Cardiac muscle cell (in vitro differentiated cells and primary cell): Measurements from ENCODE around the gene KRTAP5-4. TPM values are rescaled to one million over a fixed set of nuclear protein-coding genes. Genes with fewer than 3 reads are reported as not detected.

Experiments used
- DNase-seq, 2 donors: peaks; one replicate each; pipeline versions ENCODE4 v3.0.0 to v3.0.0-alpha.2; 2010 to 2017; ENCODE audit warnings: low read depth in 1 of 2, low spot score in 1 of 2
- H3K27ac ChIP-seq: fragments of 200-600 bp; sonication (generic); 2 replicates; pipeline ENCODE4 v1.5.1; 2016
- H3K27me3 ChIP-seq: fragments of 200-600 bp; sonication (generic); 2 replicates; pipeline ENCODE4 v1.6.0; 2016; ENCODE audit warnings: control low read depth
- H3K36me3 ChIP-seq: fragments of 200-600 bp; sonication (generic); 2 replicates; pipeline ENCODE4 v1.5.1; 2016; ENCODE audit warnings: control low read depth
- H3K4me1 ChIP-seq: fragments of 200-600 bp; sonication (generic); 2 replicates; pipeline ENCODE4 v1.8.1; 2017; ENCODE audit warnings: low read depth, mild to moderate bottlenecking, mixed run types
- H3K4me3 ChIP-seq: fragments of 200-600 bp; sonication (generic); 2 replicates; pipeline ENCODE4 v1.5.1; 2016; ENCODE audit warnings: mild to moderate bottlenecking
- H3K9me3 ChIP-seq: fragments of 200-600 bp; sonication (generic); 2 replicates; pipeline ENCODE4 v1.5.1; 2017; ENCODE audit warnings: low read depth, mild to moderate bottlenecking, control low read depth
- CTCF ChIP-seq: IDR thresholded peaks from 2 replicates; pipeline ENCODE4 v1.5.1; 2012; ENCODE audit warnings: low read depth, mild to moderate bottlenecking, low read length
- polyA plus RNA-seq: library from polyadenylated mRNA; unstranded; fragments of >200 nt; fragmentation: Nextera tagmentation; extraction: Ambion mirVana; gene quantifications from 2 replicates; pipeline ENCODE4 v1.2.1, GENCODE V29; 2016
- total RNA-seq: library from RNA; depleted of rRNA; stranded (reverse); fragments of >200 nt; gene quantifications from 2 replicates; pipeline ENCODE4 v1.2.3, GENCODE V29; 2016

KRTAP5-4 gene
- total and polyA plus RNA-seq, 2 experiments from 2014 or later, result not detected

GRCh38 chr11:1573077-1573902 lies 48.6 kb downstream of the KRTAP5-4 start:
- no peak for DNase-seq
- Histone ChIP-seq H3K4me1 (peaks cover 3% of the 10 kb centered on the region), H3K4me3 (peak overlapping the region; percentile 37), H3K27me3 (peaks cover 87% of the 10 kb centered on the region), H3K27ac (no peak overlapping the region), H3K36me3 (no peaks in the 10 kb centered on the region), H3K9me3 (no peaks in the 10 kb centered on the region)
- no peak for TF ChIP-seq CTCF

GRCh38 chr11:1572197-1573076 lies 49.5 kb downstream of the KRTAP5-4 start, which contains the start of gene DUSP8:
DUSP8 (minus strand) TSS chr11:1572271; CDS start chr11:1565826, 6,445 bp downstream.
- peaks cover 3% of the 10 kb centered on the region for H3K4me1 ChIP-seq
- DNase-seq, result peak; percentile 84 to 87
- peak within 1 kb of the TSS; percentile 37 for H3K4me3 ChIP-seq
- H3K36me3 ChIP-seq, result no peaks in the 10 kb centered on the region
- no peak for TF ChIP-seq CTCF
- no peak within 1 kb of the TSS for H3K27ac ChIP-seq
- H3K9me3 ChIP-seq, result no peaks in the 10 kb centered on the region
- peaks cover 92% of the 10 kb centered on the region for H3K27me3 ChIP-seq

GRCh38 chr11:1571760-1572196 lies 50.2 kb downstream of the KRTAP5-4 start:
- TF ChIP-seq CTCF, result no peak
- Histone ChIP-seq H3K9me3 (no peaks in the 10 kb centered on the region), H3K36me3 (no peaks in the 10 kb centered on the region), H3K4me1 (peaks cover 3% of the 10 kb centered on the region), H3K27me3 (peaks cover 88% of the 10 kb centered on the region), H3K27ac (no peak overlapping the region), H3K4me3 (peak overlapping the region; percentile 11)
- no peak for DNase-seq

Other genes with a start within 250 kb of the KRTAP5-4 start
- gene BRSK2, start 232.2 kb downstream of the KRTAP5-4 start, total RNA-seq, result 0.69 and 3.0 TPM in 2 replicates
- 1.2 and 2.7 TPM in 2 replicates for gene BRSK2, start 232.2 kb downstream of the KRTAP5-4 start, polyA plus RNA-seq
- gene MOB2, start 135.4 kb downstream of the KRTAP5-4 start, total RNA-seq, result 31.1 and 43.8 TPM in 2 replicates
- 52.0 and 55.9 TPM in 2 replicates for gene MOB2, start 135.4 kb downstream of the KRTAP5-4 start, polyA plus RNA-seq
- gene DUSP8, start 49.9 kb downstream of the KRTAP5-4 start, total RNA-seq, result 0.51 and 0.60 TPM in 2 replicates
- gene DUSP8, start 49.9 kb downstream of the KRTAP5-4 start, polyA plus RNA-seq, result 0.55 and 0.59 TPM in 2 replicates
- not detected in 2 replicates for gene KRTAP5-1, start 36.9 kb downstream of the KRTAP5-4 start, total RNA-seq
- gene KRTAP5-1, start 36.9 kb downstream of the KRTAP5-4 start, polyA plus RNA-seq, result not detected in 2 replicates
- not detected in 2 replicates for gene KRTAP5-2, start 23.8 kb downstream of the KRTAP5-4 start, total RNA-seq
- not detected in 2 replicates for gene KRTAP5-2, start 23.8 kb downstream of the KRTAP5-4 start, polyA plus RNA-seq
- gene KRTAP5-3, start 13.7 kb downstream of the KRTAP5-4 start, total RNA-seq, result not detected in 2 replicates
- not detected in 2 replicates for gene KRTAP5-3, start 13.7 kb downstream of the KRTAP5-4 start, polyA plus RNA-seq
- gene KRTAP5-5, start 7.6 kb upstream of the KRTAP5-4 start, total RNA-seq, result not detected in 2 replicates
- not detected in 2 replicates for gene KRTAP5-5, start 7.6 kb upstream of the KRTAP5-4 start, polyA plus RNA-seq
- not detected in 2 replicates for gene KRTAP5-6, start 75.1 kb upstream of the KRTAP5-4 start, total RNA-seq
- gene KRTAP5-6, start 75.1 kb upstream of the KRTAP5-4 start, polyA plus RNA-seq, result not detected in 2 replicates
- gene IFITM10, start 128.5 kb upstream of the KRTAP5-4 start, total RNA-seq, result 1.9 TPM in 1 of 2 replicates, not detected in the other
- gene IFITM10, start 128.5 kb upstream of the KRTAP5-4 start, polyA plus RNA-seq, result 1.4 TPM in 1 of 2 replicates, not detected in the other
- 221 and 239 TPM in 2 replicates for gene CTSD, start 141.8 kb upstream of the KRTAP5-4 start, total RNA-seq
- 231 and 258 TPM in 2 replicates for gene CTSD, start 141.8 kb upstream of the KRTAP5-4 start, polyA plus RNA-seq
- not detected in 2 replicates for gene SYT8, start 212.9 kb upstream of the KRTAP5-4 start, total RNA-seq
- not detected in 2 replicates for gene SYT8, start 212.9 kb upstream of the KRTAP5-4 start, polyA plus RNA-seq
- gene TNNI2, start 216.8 kb upstream of the KRTAP5-4 start, total RNA-seq, result 1.8 and 3.9 TPM in 2 replicates
- gene TNNI2, start 216.8 kb upstream of the KRTAP5-4 start, polyA plus RNA-seq, result 1.1 and 2.5 TPM in 2 replicates
- gene LSP1, start 230.9 kb upstream of the KRTAP5-4 start, total RNA-seq, result not detected in 2 replicates
- 2.1 and 2.8 TPM in 2 replicates for gene LSP1, start 230.9 kb upstream of the KRTAP5-4 start, polyA plus RNA-seq